ENCODE measurements around the gene AADAT. TPM values are rescaled to one million over a fixed set of nuclear protein-coding genes. Genes with fewer than 3 reads are reported as not detected.

AADAT gene
- total and polyA plus RNA-seq, 9 of the 15 experiments (the other 6 are each of a cell fraction or from before 2014, with no cell fraction given): 0.06 to 0.07 TPM; not detected in 7

GRCh38 chr4:170079981-170080380, 9.8 kb downstream of the AADAT start:
- in situ Hi-C loops (cut with MboI) (no loop called here), intact Hi-C loops (cut with micrococcal nuclease) (no loop called here)
- Histone ChIP-seq H3K79me2 (ENCODE audit: control insufficient read depth, insufficient read depth, low read length) (no peaks in the 10 kb centered on the region), H3K9me1 (ENCODE audit: control insufficient read depth, insufficient read depth, low read length) (no peaks in the 10 kb centered on the region), H3K27ac (ENCODE audit: extremely low read depth, low read depth, low read length) (no peak overlapping the region), H3K9me3 (replicated peaks; ENCODE audit: control insufficient read depth, insufficient read depth, low read depth, low read length) (no peaks in the 10 kb centered on the region), H2AFZ (ENCODE audit: low read depth, low read length) (no peak overlapping the region), H3K4me3 (no peak overlapping the region), H3K27me3 (ENCODE audit: control insufficient read depth in 2 of 2, insufficient read depth in 2 of 2, low read length in 2 of 2) (no peaks in the 10 kb centered on the region), H3K36me3 (ENCODE audit: control insufficient read depth, insufficient read depth, low read length) (no peaks in the 10 kb centered on the region), H3K4me2 (ENCODE audit: insufficient read depth, low read length) (no peak overlapping the region), H3K9ac (ENCODE audit: insufficient read depth in 1 of 2, low read depth in 2 of 2, low read length in 2 of 2) (no peak overlapping the region), H4K20me1 (replicated peaks; ENCODE audit: control insufficient read depth, insufficient read depth, low read length) (no peaks in the 10 kb centered on the region), H3K4me1 (replicated peaks in 1 of 2; ENCODE audit: control insufficient read depth in 2 of 2, insufficient read depth in 2 of 2, low read length in 2 of 2) (no peaks in the 10 kb centered on the region)
- BruUV-seq (replicated peaks): no TSS peak
- CTCF ChIA-PET (ENCODE audit: low intra/inter-chr PET ratio): no interaction called here
- WGBS (ENCODE audit: insufficient coverage, low coverage, missing lambda C conversion rate): 0% methylated on average over 2 of the region's 2 CpGs
- ATAC-seq: no peak
- no peak for TF ChIP-seq RCOR1 (IDR thresholded peaks at IDR 0.05; ENCODE audit: borderline replicate concordance in 1 of 2, low read depth in 2 of 2, low read length in 2 of 2)
- no peak for TF ChIP-seq SETDB1 (IDR thresholded peaks at IDR 0.05; ENCODE audit: low read length)
- TF ChIP-seq MYC (IDR thresholded peaks at IDR 0.05; ENCODE audit: low read depth, low read length): no peak
- no peak for TF ChIP-seq MYC (CRISPR knock-in tag; IDR thresholded peaks at IDR 0.05; ENCODE audit: borderline replicate concordance, low read depth)
- TF ChIP-seq CGGBP1 (CRISPR knock-in tag; IDR thresholded peaks at IDR 0.05): no peak
- TF ChIP-seq ARHGAP35 (IDR thresholded peaks at IDR 0.05; ENCODE audit: partially characterized antibody): no peak
- no peak for TF ChIP-seq ZNF274 (IDR thresholded peaks at IDR 0.05; ENCODE audit: borderline replicate concordance, low read depth, low read length)
- no peak for TF ChIP-seq DMBX1 (CRISPR knock-in tag; IDR thresholded peaks at IDR 0.05; ENCODE audit: borderline replicate concordance)
- no peak for TF ChIP-seq PHB2 (IDR thresholded peaks at IDR 0.05; ENCODE audit: low read depth)
- TF ChIP-seq GABPB2 (CRISPR knock-in tag; conservative IDR thresholded peaks at IDR 0.05): no peak
- no peak for DNase-seq (ENCODE audit: extremely low read depth in 1 of 4, low spot score in 3 of 4)
- FAIRE-seq: no peak
- POLR2A ChIA-PET: no interaction called here

Measured in K562 (cell line).